IMR-90 (cell line): Measurements from ENCODE around the gene KIF9. TPM values are rescaled to one million over a fixed set of nuclear protein-coding genes. Genes with fewer than 3 reads are reported as not detected.

Experiments used
- ATAC-seq: fragments of 200-7000 bp; cut with Tn5 transposase; 2 replicates; pipeline ENCODE4 v1.9.1; 2020; ENCODE audit warnings: low read depth, mild to moderate bottlenecking, moderate library complexity
- BruUV-seq: library from RNA; stranded (reverse); fragments of 400-500 nt; replicated peaks from 2 replicates; lab custom pipeline; 2021; lab: Mats Ljungman, UMichigan
- CTCF ChIA-PET: fragments of 300-600 bp; formaldehyde crosslinking; extraction: SDS; loops from one replicate; lab custom pipeline; 2021; ENCODE audit warnings: antibody characterized with exemption; lab: Yijun Ruan, JAX
- POLR2A ChIA-PET: fragments of 300-600 bp; sonication (Branson Sonifier 250); formaldehyde crosslinking; loops from one replicate; lab custom pipeline; 2022; ENCODE audit warnings: antibody characterized with exemption; ENCODE audit not compliant: unreplicated experiment; lab: Charles Lee
- DNase-seq: peaks from one replicate; pipeline ENCODE4 v3.0.0; 2013
- H2AFZ ChIP-seq: replicated peaks from 2 replicates; pipeline ENCODE3; 2013; ENCODE audit warnings: low read length, mild to moderate bottlenecking; ENCODE audit not compliant: poor library complexity
- H2AK5ac ChIP-seq: 2 replicates; pipeline ENCODE4 v1.6.1; 2013; ENCODE audit warnings: low read depth, low read length, inconsistent platforms
- H2AK9ac ChIP-seq: replicated peaks from 2 replicates; pipeline ENCODE3; 2013; ENCODE audit warnings: mild to moderate bottlenecking, low read depth, low read length, moderate library complexity; ENCODE audit not compliant: poor library complexity
- H2BK120ac ChIP-seq: 2 replicates; pipeline ENCODE4 v1.6.1; 2013; ENCODE audit warnings: low read depth, low read length, inconsistent platforms
- H2BK15ac ChIP-seq: 3 replicates; pipeline ENCODE4 v1.6.1; 2013; ENCODE audit warnings: low read depth, low read length, inconsistent platforms
- H2BK20ac ChIP-seq: 2 replicates; pipeline ENCODE4 v1.6.1; 2013; ENCODE audit warnings: low read depth, mild to moderate bottlenecking, inconsistent platforms, low read length, moderate library complexity
- H2BK5ac ChIP-seq: 2 replicates; pipeline ENCODE4 v1.6.1; 2013; ENCODE audit warnings: mild to moderate bottlenecking, low read depth, low read length, inconsistent platforms; ENCODE audit not compliant: poor library complexity, severe bottlenecking
- H3K14ac ChIP-seq: replicated peaks from 2 replicates; pipeline ENCODE4 v1.6.1; 2013; ENCODE audit warnings: low read depth, low read length, inconsistent platforms
- H3K18ac ChIP-seq: 2 replicates; pipeline ENCODE4 v1.6.1; 2013; ENCODE audit warnings: low read depth, low read length, control low read depth
- H3K23ac ChIP-seq: 2 replicates; pipeline ENCODE4 v1.6.1; 2013; ENCODE audit warnings: low read depth, low read length, inconsistent platforms
- H3K27ac ChIP-seq: 2 replicates; pipeline ENCODE4 v1.5.1; 2013; ENCODE audit warnings: mild to moderate bottlenecking, control low read depth, low read length; ENCODE audit not compliant: insufficient read depth
- H3K27me3 ChIP-seq: 2 replicates; pipeline ENCODE4 v1.6.1; 2013; ENCODE audit warnings: low read length; ENCODE audit not compliant: control insufficient read depth, insufficient read depth
- H3K36me3 ChIP-seq: 2 replicates; pipeline ENCODE4 v1.6.1; 2013; ENCODE audit warnings: low read length, mixed read lengths; ENCODE audit not compliant: control insufficient read depth, insufficient read depth
- H3K4ac ChIP-seq: 2 replicates; pipeline ENCODE4 v1.6.1; 2013; ENCODE audit warnings: low read depth, low read length, inconsistent platforms
- H3K4me1 ChIP-seq: 2 replicates; pipeline ENCODE4 v1.6.1; 2013; ENCODE audit warnings: low read length, mixed read lengths; ENCODE audit not compliant: control insufficient read depth, insufficient read depth
- H3K4me2 ChIP-seq: 2 replicates; pipeline ENCODE4 v1.6.1; 2013; ENCODE audit warnings: low read depth, mild to moderate bottlenecking, control low read depth, low read length, moderate library complexity
- H3K4me3 ChIP-seq: 2 replicates; pipeline ENCODE4 v1.5.1; 2013; ENCODE audit warnings: low read depth, mild to moderate bottlenecking, control low read depth, low read length, moderate library complexity; ENCODE audit not compliant: insufficient read depth
- H3K56ac ChIP-seq: 2 replicates; pipeline ENCODE4 v1.6.1; 2013; ENCODE audit warnings: low read length, inconsistent platforms; ENCODE audit not compliant: insufficient read depth; ENCODE audit errors: extremely low read depth
- H3K79me1 ChIP-seq, 2 experiments: 2 replicates each; pipeline ENCODE4 v1.6.1; 2013; ENCODE audit warnings: low read length in 2 of 2, inconsistent platforms in 1 of 2, low read depth in 1 of 2
- H3K9ac ChIP-seq: 2 replicates; pipeline ENCODE4 v1.6.1; 2013; ENCODE audit warnings: low read depth, low read length, control low read depth
- H3K9me1 ChIP-seq: 2 replicates; pipeline ENCODE4 v1.6.1; 2013; ENCODE audit warnings: low read length, inconsistent platforms; ENCODE audit not compliant: insufficient read depth
- H3K9me3 ChIP-seq: 2 replicates; pipeline ENCODE4 v1.6.1; 2013; ENCODE audit warnings: low read length; ENCODE audit not compliant: control insufficient read depth, insufficient read depth
- H4K20me1 ChIP-seq: 2 replicates; pipeline ENCODE4 v1.6.1; 2013; ENCODE audit warnings: low read length, inconsistent platforms; ENCODE audit not compliant: insufficient read depth
- H4K5ac ChIP-seq: 2 replicates; pipeline ENCODE4 v1.6.1; 2013; ENCODE audit warnings: mild to moderate bottlenecking, low read depth, low read length, control low read depth
- H4K8ac ChIP-seq, 2 experiments: 2 replicates each; pipeline ENCODE4 v1.6.1; 2013; ENCODE audit warnings: low read depth in 2 of 2, low read length in 2 of 2, control low read depth in 1 of 2, inconsistent platforms in 1 of 2
- H4K91ac ChIP-seq: 2 replicates; pipeline ENCODE4 v1.6.1; 2013; ENCODE audit warnings: low read depth, low read length, inconsistent platforms; ENCODE audit not compliant: insufficient read depth
- MAFK ChIP-seq: IDR thresholded peaks from 2 replicates; pipeline ENCODE4 v1.6.1; 2012; ENCODE audit warnings: low read depth, low read length, improper control_type of control experiment
- POLR2A ChIP-seq: IDR thresholded peaks from 2 replicates; pipeline ENCODE4 v1.6.1; 2012; ENCODE audit warnings: mild to moderate bottlenecking, low read depth, low read length
- WGBS, 2 experiments: methylation state at CpG; one replicate each; pipeline versions ENCODE4 v1.1.5 to v1.1.7; 2013; ENCODE audit warnings: missing lambda C conversion rate in 2 of 2; ENCODE audit not compliant: insufficient read length in 1 of 2; ENCODE audit errors: extremely low coverage in 2 of 2; 5-methylcytosine and 5-hydroxymethylcytosine counted together
- dilution Hi-C: fragments of 300-500 bp; cut with HindIII; formaldehyde crosslinking; loops from one replicate; pipeline ENCODE4 v1.14.3; 2018; ENCODE audit warnings: low sequenced_read_pairs; ENCODE audit not compliant: unreplicated experiment
- in situ Hi-C: fragments of 300-500 bp; cut with MboI; formaldehyde crosslinking; loops from 3 replicates; pipeline ENCODE4 v1.14.3; 2019; ENCODE audit warnings: low sequenced_read_pairs, inconsistent platforms, mixed read lengths
- intact Hi-C: fragments of 100-400 bp; cut with micrococcal nuclease; formaldehyde crosslinking; loops from 2 replicates; pipeline ENCODE4 v1.10.0; 2022
- polyA plus RNA-seq, 3 experiments: library from polyadenylated mRNA; depleted of rRNA; stranded (reverse); fragments of >200 nt; gene quantifications; 2 replicates each; pipeline ENCODE4 v1.2.3, GENCODE V29; 2012; ENCODE audit warnings: low replicate concordance in 1 of 3
- total RNA-seq: library from RNA; depleted of rRNA; stranded (reverse); fragments of >200 nt; gene quantifications from 2 replicates; pipeline ENCODE4 v1.2.3, GENCODE V29; 2012

The KIF9 gene
- total and polyA plus RNA-seq, 2 of the 4 experiments (the other 2 are of a cell fraction): 1.8 to 5.0 TPM

DNA sequence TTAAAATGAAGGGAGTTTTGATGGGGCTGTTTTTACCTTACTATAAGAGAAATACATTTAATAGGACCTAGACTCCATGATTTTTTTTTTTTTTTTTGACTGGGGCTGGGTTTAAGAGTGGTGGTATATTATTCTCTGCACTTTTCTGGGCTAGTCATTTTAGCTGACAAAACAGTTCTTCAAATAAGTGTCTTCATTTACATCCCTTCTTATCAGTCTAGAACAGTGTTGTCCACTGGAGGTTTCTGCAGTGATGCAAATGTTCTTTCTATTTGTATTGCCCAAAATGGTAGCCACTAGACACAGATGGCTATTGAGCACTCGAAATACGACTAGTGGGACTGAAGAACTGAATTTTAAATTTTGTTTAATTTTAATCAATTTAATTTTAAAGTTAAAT is 37.4 kb upstream of the KIF9 start:
- no peak overlapping the region for H2BK15ac ChIP-seq
- no peak overlapping the region for H3K56ac ChIP-seq
- H3K27ac ChIP-seq: peak overlapping the region; percentile 67; the same call in 1 of the 2 replicates
- H2AK5ac ChIP-seq: no peak overlapping the region
- H4K5ac ChIP-seq: no peak overlapping the region
- no peak overlapping the region for H3K4me2 ChIP-seq
- peaks cover 17 to 44% of the 10 kb centered on the region in 2 experiments for H3K79me1 ChIP-seq
- H4K20me1 ChIP-seq: peaks cover 9% of the 10 kb centered on the region; the same call in 1 of the 2 replicates
- H3K4me3 ChIP-seq: no peak overlapping the region
- H2AFZ ChIP-seq: no peak overlapping the region
- ATAC-seq: no peak
- H3K9me3 ChIP-seq: no peaks in the 10 kb centered on the region
- H4K91ac ChIP-seq: no peak overlapping the region; the same call in 1 of the 2 replicates
- intact Hi-C loops (loop anchor here (5.0 to 10.0 kb wide), 2 partner anchors 225 to 283 kb away; no protein-coding TSS in a partner anchor), in situ Hi-C loops (loop anchor here (10.0 kb wide), 1 partner anchor 405 kb away; no protein-coding TSS in a partner anchor), dilution Hi-C loops (no loop called here)
- H2BK20ac ChIP-seq: no peak overlapping the region; the same call in 1 of the 2 replicates
- no peak overlapping the region for H2AK9ac ChIP-seq
- H3K18ac ChIP-seq: no peak overlapping the region
- ChIA-PET CTCF (no interaction called here), POLR2A (no interaction called here)
- peak overlapping the region; percentile 7 for H2BK5ac ChIP-seq
- no peak overlapping the region for H3K4ac ChIP-seq
- H4K8ac ChIP-seq: peak overlapping the region in 1 of 2 experiments; percentile 55; a peak in 1 of 4 replicates
- H3K27me3 ChIP-seq: no peaks in the 10 kb centered on the region
- H3K4me1 ChIP-seq: peaks cover 23% of the 10 kb centered on the region
- no peak overlapping the region for H3K14ac ChIP-seq
- no peak overlapping the region for H2BK120ac ChIP-seq
- no peak overlapping the region for H3K9ac ChIP-seq
- TF ChIP-seq MAFK (0 out of 2 replicates have a peak, but pooled peaks have one; percentile 22), POLR2A (no peak)
- WGBS, 2 experiments: no CpG with 5 or more reads among the region's 2 CpGs
- DNase-seq: no peak
- BruUV-seq: no TSS peak
- H3K36me3 ChIP-seq: peaks cover 13% of the 10 kb centered on the region
- H3K23ac ChIP-seq: no peak overlapping the region
- H3K9me1 ChIP-seq: peaks cover 19% of the 10 kb centered on the region; the same call in 1 of the 2 replicates
